Vagina (tissue), 2 donors: ENCODE measurements around the gene IFNA6.

Experiments used
- POLR2A ChIP-seq, 2 donors: fragments of 450-650 bp; IDR thresholded peaks; one replicate each; pipeline ENCODE4 v1.6.1; 2017; ENCODE audit warnings: antibody characterized with exemption in 2 of 2, mild to moderate bottlenecking in 2 of 2, moderate library complexity in 2 of 2
- POLR2AphosphoS5 ChIP-seq, 2 donors: sonication (generic); formaldehyde crosslinking; IDR thresholded peaks; one replicate each; pipeline ENCODE4 v1.9.0; 2017; ENCODE audit warnings: antibody characterized with exemption in 2 of 2, mild to moderate bottlenecking in 2 of 2, low read depth in 1 of 2; ENCODE audit not compliant: insufficient read depth in 1 of 2
- TF ChIP-seq, protein P1 (sequence below), 3 experiments: fragments of 450-650 bp in 2 of 3; fragments of 200-600 bp in 1 of 3; sonication (generic) in 1 of 3; IDR thresholded peaks; one replicate each; pipeline ENCODE4 v1.5.1; 2017 to 2019; ENCODE audit warnings: antibody characterized with exemption in 3 of 3, mild to moderate bottlenecking in 2 of 3, moderate library complexity in 2 of 3

DNA sequence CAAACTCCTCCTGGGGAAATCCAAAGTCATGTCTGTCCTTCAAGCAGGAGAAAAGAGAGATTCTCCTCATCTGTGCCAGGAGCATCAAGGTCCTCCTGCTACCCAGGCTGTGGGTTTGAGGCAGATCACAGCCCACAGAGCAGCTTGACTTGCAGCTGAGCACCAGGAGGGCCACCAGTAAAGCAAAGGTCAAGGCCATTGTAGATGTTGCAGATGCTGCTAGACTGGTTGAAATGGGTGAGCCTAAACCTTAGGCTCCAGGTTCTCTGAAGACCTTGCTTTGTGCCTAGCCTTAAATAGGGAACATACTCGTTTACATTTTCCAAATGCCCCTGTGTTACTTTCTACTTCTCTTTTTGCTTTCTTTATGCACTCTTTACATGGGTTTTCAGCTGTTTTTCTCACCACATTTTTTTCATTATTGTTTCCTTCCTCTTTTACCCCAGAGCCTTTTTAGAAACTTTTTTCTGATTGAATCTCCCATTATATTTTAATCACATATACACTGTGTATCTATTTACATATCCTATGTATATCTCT lies 34.5 kb upstream of the IFNA6 start, which contains the start of gene IFNA2:
- TF ChIP-seq, protein P1, sequence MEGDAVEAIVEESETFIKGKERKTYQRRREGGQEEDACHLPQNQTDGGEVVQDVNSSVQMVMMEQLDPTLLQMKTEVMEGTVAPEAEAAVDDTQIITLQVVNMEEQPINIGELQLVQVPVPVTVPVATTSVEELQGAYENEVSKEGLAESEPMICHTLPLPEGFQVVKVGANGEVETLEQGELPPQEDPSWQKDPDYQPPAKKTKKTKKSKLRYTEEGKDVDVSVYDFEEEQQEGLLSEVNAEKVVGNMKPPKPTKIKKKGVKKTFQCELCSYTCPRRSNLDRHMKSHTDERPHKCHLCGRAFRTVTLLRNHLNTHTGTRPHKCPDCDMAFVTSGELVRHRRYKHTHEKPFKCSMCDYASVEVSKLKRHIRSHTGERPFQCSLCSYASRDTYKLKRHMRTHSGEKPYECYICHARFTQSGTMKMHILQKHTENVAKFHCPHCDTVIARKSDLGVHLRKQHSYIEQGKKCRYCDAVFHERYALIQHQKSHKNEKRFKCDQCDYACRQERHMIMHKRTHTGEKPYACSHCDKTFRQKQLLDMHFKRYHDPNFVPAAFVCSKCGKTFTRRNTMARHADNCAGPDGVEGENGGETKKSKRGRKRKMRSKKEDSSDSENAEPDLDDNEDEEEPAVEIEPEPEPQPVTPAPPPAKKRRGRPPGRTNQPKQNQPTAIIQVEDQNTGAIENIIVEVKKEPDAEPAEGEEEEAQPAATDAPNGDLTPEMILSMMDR (IDR thresholded peaks at IDR 0.05), result no peak
- no peak for TF ChIP-seq POLR2A (IDR thresholded peaks at IDR 0.05)
- no peak for TF ChIP-seq POLR2AphosphoS5 (IDR thresholded peaks at IDR 0.05; ENCODE audit: insufficient read depth in 1 of 2, low read depth in 1 of 2)
